Breast epithelium (tissue), 4 donors: ENCODE measurements around the gene RFC2. TPM values are rescaled to one million over a fixed set of nuclear protein-coding genes. Genes with fewer than 3 reads are reported as not detected.

Experiments
- DNase-seq, 2 donors: peaks; one replicate each; pipeline ENCODE4 v3.0.0-alpha.2; 2019; ENCODE audit warnings: low spot score in 2 of 2
- H3K27ac ChIP-seq, 2 donors: fragments of 200-600 bp; sonication (generic) in 1 of 2; one replicate each; pipeline ENCODE4 v1.5.1; 2016 to 2019; ENCODE audit warnings: mild to moderate bottlenecking in 1 of 2
- H3K27me3 ChIP-seq, 2 donors: fragments of 200-600 bp; sonication (generic) in 1 of 2; one replicate each; pipeline versions ENCODE4 v1.5.1 to v1.6.0; 2017 to 2019; ENCODE audit warnings: control low read depth in 1 of 2, mild to moderate bottlenecking in 1 of 2
- H3K36me3 ChIP-seq: fragments of 200-600 bp; one replicate; pipeline ENCODE4 v1.5.1; 2019
- H3K4me1 ChIP-seq, 2 donors: fragments of 200-600 bp; sonication (generic); one replicate each; pipeline ENCODE4 v1.5.1; 2016 to 2019; ENCODE audit warnings: control low read depth in 1 of 2
- H3K4me3 ChIP-seq, 3 donors: fragments of 200-600 bp; sonication (generic); 1 replicate in 2 of 3; 2 replicates in 1 of 3; pipeline ENCODE4 v1.5.1; 2016 to 2019; ENCODE audit warnings: mild to moderate bottlenecking in 3 of 3, moderate library complexity in 2 of 3
- H3K9me3 ChIP-seq, 2 donors: fragments of 200-600 bp; sonication (generic) in 1 of 2; one replicate each; pipeline ENCODE4 v1.5.1; 2016 to 2019; ENCODE audit warnings: control low read depth in 1 of 2
- POLR2A ChIP-seq: fragments of 450-650 bp; IDR thresholded peaks from one replicate; pipeline ENCODE4 v1.6.1; 2016; ENCODE audit warnings: antibody characterized with exemption, mild to moderate bottlenecking, moderate library complexity
- POLR2AphosphoS5 ChIP-seq, 3 donors: sonication (generic); formaldehyde crosslinking; IDR thresholded peaks; one replicate each; pipeline ENCODE4 v1.6.1; 2017; ENCODE audit warnings: antibody characterized with exemption in 3 of 3
- intact Hi-C: fragments of 100-400 bp; cut with DNase I; formaldehyde crosslinking; loops from one replicate; pipeline ENCODE4 v1.15.1; 2023; ENCODE audit warnings: low total_unique reads
- total RNA-seq, 3 donors: library from RNA; depleted of rRNA; stranded (reverse); fragments of >200 nt; gene quantifications; one replicate each; pipeline ENCODE4 v1.1.0, GENCODE V29; 2016
- TF ChIP-seq, protein P1 (sequence below), 3 donors: fragments of 450-650 bp; IDR thresholded peaks; one replicate each; pipeline ENCODE4 v1.5.1; 2016 to 2017; ENCODE audit warnings: antibody characterized with exemption in 3 of 3, mild to moderate bottlenecking in 3 of 3, moderate library complexity in 3 of 3

The RFC2 gene
- total RNA-seq, 3 donors from 2014 or later: 15.4 to 25.6 (median 17.1) TPM

DNA sequence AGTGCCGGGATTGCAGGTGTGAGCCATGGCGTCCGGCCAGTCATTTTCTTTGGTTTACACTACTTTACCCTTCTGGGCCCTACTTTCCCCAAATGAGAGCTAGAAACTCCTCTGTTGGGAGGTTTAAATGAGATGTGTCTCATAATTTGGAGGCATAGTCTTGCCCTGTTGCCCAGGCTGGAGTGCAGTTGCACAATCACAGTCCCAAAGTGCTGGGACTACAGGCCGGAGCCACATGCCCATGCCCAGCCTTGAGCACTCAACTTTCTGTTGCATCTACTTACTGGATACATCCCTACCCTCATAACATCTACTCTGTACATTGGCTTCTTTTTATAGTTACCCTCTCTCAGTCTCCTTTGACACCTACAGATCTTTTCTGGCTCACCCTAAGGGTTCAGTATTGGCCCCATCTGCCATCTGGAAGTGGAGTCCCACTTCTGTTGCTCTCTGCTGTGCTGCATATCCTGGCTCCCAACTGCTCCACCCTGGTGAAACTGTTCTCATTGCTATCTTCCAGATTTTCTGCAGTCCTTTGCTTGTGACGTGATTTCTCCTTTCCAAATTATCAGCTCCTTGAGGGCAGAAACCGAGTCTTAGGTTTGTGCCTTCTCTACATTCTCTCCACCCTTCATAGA, 71.6 kb downstream of the RFC2 start:
- DNase-seq: no peak
- TF ChIP-seq POLR2A: no peak
- TF ChIP-seq, protein P1, sequence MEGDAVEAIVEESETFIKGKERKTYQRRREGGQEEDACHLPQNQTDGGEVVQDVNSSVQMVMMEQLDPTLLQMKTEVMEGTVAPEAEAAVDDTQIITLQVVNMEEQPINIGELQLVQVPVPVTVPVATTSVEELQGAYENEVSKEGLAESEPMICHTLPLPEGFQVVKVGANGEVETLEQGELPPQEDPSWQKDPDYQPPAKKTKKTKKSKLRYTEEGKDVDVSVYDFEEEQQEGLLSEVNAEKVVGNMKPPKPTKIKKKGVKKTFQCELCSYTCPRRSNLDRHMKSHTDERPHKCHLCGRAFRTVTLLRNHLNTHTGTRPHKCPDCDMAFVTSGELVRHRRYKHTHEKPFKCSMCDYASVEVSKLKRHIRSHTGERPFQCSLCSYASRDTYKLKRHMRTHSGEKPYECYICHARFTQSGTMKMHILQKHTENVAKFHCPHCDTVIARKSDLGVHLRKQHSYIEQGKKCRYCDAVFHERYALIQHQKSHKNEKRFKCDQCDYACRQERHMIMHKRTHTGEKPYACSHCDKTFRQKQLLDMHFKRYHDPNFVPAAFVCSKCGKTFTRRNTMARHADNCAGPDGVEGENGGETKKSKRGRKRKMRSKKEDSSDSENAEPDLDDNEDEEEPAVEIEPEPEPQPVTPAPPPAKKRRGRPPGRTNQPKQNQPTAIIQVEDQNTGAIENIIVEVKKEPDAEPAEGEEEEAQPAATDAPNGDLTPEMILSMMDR (IDR thresholded peaks at IDR 0.05): no peak
- TF ChIP-seq POLR2AphosphoS5 (IDR thresholded peaks at IDR 0.05): no peak
- Histone ChIP-seq H3K27ac (peak overlapping the region in 1 of 2 donors; percentile 33), H3K9me3 (no peaks in the 10 kb centered on the region), H3K4me1 (peaks cover 12 to 22% of the 10 kb centered on the region in 2 donors), H3K4me3 (peak overlapping the region in 1 of 3 donors; percentile 18), H3K36me3 (no peaks in the 10 kb centered on the region), H3K27me3 (no peaks in the 10 kb centered on the region)
- intact Hi-C loops: no loop called here

DNA sequence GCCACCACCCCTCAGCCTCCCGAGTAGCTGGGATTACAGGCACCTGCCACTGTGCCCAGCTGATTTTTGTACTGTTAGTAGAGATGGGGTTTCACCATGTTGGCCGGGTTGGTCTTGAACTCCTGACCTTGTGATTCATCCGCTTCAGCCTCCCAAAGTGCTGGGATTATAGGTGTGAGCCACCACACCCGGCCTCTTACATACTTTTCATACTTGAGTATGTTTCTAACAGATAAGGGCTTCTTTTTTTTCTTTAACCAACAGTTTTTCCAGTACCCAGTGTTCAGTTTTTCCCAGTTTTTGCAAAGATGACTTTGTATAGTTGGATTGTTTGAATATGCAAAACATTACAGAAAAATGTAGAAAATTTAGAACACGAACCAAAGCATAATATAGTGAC, 72.4 kb downstream of the RFC2 start:
- no peak for TF ChIP-seq POLR2AphosphoS5 (IDR thresholded peaks at IDR 0.05)
- no peak for TF ChIP-seq POLR2A
- TF ChIP-seq, protein P1 (IDR thresholded peaks at IDR 0.05): no peak
- Histone ChIP-seq H3K9me3 (no peaks in the 10 kb centered on the region), H3K27ac (no peak overlapping the region)

More for the DNA sequence above, 72.4 kb downstream of the RFC2 start:
- H3K4me1 ChIP-seq: peaks cover 13 to 22% of the 10 kb centered on the region in 2 donors
- no peaks in the 10 kb centered on the region for H3K36me3 ChIP-seq
- DNase-seq: no peak
- no peak overlapping the region for H3K4me3 ChIP-seq
- no peaks in the 10 kb centered on the region for H3K27me3 ChIP-seq
- intact Hi-C loops: no loop called here

Other genes with a start within 250 kb of the RFC2 start
- 100 to 1,000 TPM in 1 of 3 donors, 10 to 100 TPM in 2; 25.9 to 134 (median 31.8) TPM for gene ELN, start 226.2 kb downstream of the RFC2 start, total RNA-seq
- gene LIMK1, start 170.6 kb downstream of the RFC2 start, total RNA-seq: 10 to 100 TPM; 18.0 to 18.6 (median 18.1) TPM
- gene EIF4H, start 80.0 kb downstream of the RFC2 start, total RNA-seq: 100 to 1,000 TPM; 199 to 256 (median 238) TPM
- 1 to 10 TPM; 6.9 to 9.4 (median 7.7) TPM for gene LAT2, start 44.4 kb downstream of the RFC2 start, total RNA-seq
- 10 to 100 TPM in 2 of 3 donors, 1 to 10 TPM in 1; 7.3 to 20.3 (median 13.0) TPM for gene CLIP2, start 35.0 kb upstream of the RFC2 start, total RNA-seq
- 10 to 100 TPM; 11.0 to 18.7 (median 12.5) TPM for gene GTF2IRD1, start 199.5 kb upstream of the RFC2 start, total RNA-seq